HG02885 (cell line): ENCODE results near the gene ATP6V1F.
A peak's percentile ranks its signal among the peaks of the same experiment; 100 is the strongest.

ENCODE experiments used
- ATAC-seq: cut with Tn5 transposase; IDR thresholded peaks from one replicate; pipeline ENCODE4 v1.9.1; 2021; ENCODE audit warnings: mild to moderate bottlenecking; ENCODE audit not compliant: unreplicated experiment, poor library complexity

ATP6V1F gene

DNA sequence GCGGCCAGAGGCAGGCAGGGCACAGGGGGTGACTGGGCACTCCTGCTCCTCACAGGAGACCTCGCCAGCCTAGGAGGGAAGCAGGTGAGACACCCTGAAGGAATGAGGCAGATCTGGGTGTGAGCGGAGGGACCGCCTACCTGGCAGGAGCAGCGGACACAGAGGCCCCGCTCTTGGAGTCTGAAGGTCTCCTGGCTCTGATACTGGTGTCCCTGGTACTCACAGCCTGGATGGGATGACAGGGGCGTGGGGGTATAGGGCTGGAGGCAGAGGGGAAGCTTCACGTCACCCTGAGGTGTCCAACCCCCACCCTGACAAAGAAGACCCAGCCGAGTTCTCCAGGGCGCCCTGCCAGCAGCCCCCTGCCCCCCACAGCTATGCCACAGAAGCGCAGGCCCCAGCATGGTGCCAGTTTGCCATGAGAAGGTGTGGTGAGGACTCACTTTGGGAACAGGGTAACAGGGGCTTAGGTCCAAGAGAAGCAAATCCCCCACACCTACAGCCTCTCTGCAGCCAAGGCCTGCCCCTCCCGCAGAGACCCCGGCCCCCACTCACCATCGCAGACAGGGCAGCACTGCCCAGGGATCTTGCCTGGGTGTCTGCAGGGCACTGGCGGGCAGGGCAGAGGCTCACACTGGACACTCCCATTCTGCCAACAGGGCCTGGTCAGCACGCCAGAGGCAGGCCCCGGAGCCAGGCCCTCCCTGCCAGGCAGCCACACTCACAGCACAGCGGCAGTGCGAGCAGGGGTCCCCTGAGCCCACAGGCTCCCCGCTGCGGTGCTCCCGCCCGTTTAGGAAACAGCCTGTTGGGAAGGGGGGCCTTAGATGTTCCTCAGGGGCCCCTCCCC lies 30.8 kb downstream of the ATP6V1F start:
- ATAC-seq: no peak

DNA sequence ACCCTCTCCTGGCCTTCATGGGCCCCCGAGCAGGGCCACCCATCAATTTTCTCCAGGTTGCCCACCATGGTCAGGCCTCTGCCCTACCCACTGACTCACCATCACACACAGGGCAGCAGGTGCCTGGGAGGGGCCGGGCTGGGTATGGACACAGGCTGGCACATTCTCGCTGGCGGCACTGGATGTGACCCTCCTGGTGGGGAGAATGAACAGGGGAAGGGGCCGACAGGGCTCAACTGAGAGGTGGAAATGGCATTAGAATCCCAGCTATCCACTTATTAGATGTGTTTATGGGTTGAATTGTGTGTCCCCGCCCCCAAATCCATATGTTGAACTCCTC lies 31.4 kb downstream of the ATP6V1F start:
- no peak for ATAC-seq

DNA sequence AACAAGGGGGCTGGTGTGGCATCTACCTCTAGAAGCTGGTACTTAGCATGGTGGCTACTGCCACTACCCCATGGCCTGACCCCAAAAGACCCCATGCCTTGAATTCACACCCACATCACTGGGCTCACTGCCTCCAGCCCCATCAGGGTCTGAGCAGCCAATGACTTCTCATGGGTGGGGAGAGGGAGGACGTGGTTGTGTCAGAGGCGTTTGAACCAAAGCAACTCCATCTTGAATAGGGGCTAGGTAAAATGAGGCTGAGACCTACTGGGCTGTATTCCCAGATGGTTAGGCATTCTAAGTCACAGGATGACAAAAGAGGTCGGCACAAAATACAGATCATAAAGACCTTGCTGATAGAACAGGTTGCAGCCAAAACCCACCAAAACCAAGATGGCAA lies 32.7 kb downstream of the ATP6V1F start:
- no peak for ATAC-seq

DNA sequence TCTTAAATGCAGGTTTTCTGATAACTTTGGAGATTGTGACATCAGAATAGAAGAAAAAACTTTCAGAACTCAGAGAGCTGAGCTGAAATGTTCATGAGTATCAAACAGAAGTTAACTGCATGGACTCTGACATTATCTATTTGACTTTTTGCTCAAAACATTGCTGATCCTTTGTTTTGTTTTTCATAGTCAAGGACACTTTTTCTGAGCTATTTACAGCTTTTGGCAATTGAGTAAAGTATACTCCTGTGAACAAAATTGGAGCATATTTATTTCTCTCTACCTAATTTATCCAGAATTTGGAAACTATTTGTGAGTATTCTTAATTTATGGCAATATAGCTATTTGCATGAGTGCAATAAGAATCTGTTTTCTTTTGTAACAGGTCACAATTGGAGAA lies 36.7 kb downstream of the ATP6V1F start:
- ATAC-seq: no peak

DNA sequence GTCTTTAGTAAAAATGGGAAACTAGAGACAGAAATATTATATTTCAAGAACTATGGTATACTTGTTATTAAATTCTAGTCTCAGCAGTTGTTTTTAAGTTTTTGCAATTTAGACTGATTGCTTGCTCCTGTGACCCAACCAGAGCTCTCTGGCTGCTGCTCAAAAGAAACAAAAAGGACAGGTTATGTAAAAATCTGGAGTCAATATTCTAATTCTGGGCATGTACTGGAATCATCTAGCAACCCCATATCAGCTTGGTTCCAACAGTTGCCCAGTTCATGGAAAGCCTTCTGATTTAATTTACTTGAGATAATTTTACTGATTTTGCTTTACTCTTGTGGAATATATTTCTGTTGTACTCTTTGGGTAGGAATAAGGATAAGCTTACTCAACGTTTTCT lies 37.6 kb downstream of the ATP6V1F start:
- ATAC-seq: no peak

DNA sequence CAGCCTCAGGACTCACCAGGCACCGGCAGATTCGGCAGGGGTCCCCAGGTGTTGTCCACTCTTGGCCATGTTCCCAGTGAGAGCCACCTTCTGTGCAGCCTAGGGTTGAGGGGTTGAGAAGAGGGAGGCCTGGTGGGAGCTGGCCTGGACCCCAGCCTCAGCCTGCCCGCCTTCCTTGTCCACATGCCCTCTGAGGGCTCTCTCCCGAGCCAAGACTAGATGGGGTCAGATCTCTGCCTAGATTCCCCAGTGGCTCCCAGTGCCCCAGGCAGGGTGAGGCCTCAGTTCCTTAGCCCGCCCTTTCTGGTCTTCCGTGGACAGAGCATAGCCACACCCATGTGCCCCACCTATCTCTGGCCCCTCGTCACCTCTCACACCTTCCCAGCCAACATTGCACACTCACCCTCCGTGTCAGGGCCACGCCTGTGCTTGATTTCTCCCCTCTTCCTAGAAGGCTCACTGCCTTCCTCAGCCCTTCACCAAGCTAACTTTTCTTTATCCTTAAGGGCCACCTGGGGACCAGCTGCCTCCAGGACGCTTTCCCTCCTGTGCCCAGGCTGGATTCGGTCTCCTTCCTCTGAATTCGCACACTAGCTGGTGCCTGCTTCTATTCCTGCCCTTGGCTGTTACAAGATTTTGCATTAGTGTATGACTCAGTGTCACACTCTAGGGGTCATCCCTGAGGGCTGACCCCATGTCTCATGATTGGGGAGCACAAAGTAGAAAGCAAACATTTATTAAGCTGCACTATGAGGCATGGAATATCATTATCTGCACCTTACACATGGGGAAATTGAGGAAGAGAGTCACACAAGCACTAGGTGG lies 40.3 kb downstream of the ATP6V1F start:
- no peak for ATAC-seq

DNA sequence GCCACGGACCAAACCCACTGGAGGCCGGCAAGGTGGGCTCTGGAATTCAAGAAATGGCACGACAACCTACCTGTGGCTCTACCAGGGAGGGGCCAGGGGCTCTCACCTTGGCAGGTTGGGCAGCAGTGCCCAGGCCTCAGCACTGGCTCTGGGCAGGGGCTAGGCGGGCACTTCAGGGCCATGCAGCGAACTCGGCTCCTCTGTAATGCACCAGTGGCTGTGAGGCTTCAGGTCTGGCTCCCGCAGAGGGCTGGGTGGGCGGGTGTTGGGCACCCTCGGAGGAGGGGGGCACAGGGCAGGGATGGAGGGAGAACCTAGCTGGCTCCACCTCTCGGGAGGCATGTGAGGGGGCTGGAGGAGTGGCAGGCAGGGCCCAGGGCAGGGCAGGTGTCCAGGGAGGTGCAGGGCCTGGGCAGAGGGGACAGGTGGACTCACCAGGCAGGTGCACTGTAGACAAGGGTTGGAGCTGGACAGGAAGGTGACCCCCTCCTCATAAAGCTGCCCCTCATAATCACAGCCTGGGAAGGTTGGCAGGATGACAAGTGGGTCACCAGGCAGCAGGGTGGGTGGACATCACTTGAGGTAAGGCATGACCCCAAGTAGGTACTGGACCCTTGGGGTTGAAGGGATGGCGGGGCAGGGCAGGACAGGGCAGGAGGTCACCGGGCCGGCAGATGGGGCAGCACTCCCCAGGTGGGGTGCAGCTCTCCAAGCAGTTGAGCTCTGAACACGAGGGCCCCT lies 41.1 kb downstream of the ATP6V1F start:
- no peak for ATAC-seq

DNA sequence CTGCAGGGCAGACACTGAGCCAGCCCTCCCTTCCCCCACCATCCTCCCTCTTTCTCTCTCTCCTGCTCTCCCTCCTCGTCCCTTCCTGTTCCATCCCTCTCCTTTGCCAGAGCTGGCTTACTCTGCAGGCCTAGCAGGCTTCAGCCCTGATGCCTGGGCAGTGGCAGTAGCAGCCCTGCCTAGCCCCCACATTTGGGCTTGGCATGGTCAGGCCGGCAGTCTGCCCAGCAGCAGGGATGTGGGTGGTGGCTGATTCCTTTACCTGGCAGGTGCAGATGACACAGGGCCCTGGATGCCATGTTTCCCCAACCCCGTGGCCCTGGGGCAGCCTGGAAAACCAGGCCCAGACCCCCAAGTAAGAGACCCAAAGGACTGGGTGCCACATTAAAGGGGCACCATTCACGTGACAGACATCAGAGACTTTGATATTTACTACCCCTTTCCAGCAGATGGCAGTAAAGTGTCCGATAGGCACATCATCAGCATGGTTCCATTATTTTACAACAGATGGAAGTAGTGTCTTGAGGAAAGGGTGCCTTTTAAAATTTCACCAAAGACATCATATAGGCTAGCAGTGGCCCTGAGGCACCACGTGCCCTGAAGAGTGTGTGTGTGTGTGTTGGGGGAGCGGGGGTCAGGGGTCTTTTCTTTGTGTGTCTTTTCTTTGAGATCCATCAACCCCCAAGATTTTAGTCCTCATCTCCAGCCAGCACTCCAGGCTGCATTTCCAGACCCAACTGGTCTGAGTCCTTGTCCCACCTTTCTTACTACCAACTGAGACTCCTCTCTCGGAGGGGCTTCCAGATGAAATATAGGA lies 41.9 kb downstream of the ATP6V1F start:
- peak; percentile 59 for ATAC-seq

DNA sequence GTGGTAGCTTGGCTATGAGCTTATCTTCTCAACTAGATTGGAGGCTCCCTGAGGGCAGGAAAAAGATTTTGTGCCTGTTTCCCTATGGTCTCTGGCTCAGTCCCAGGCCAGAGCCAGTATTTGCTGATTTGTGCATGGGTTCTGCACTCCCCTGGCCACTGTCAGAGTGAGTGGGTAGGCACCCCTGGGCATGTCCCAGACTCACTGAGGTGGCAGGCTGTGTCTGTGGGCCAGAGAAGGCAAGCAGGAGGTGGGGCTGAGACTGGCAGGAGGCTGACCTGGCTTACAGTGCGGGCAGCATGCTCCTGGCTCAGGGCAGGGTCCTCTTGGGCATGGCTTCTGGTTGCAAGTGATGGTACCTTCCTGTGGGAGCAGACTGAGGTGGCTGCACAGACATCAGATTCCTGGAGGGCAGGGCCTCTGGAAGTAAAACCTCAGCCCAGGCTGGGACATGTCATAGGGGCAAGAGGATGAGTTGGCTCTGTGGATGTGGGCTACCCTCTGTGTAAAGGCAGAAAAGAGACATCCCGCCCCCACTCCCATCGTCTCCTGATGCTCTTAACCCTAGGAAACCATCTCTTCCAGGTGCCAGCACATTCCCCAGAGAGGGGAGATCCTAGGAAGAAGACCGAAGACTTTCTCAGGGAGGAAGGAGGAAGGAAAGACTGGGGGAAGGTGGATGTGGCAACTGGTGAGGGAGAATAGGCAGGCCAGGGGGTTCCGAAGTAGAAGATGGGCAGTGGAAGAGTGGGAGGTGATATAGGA lies 43.5 kb downstream of the ATP6V1F start:
- no peak for ATAC-seq

DNA sequence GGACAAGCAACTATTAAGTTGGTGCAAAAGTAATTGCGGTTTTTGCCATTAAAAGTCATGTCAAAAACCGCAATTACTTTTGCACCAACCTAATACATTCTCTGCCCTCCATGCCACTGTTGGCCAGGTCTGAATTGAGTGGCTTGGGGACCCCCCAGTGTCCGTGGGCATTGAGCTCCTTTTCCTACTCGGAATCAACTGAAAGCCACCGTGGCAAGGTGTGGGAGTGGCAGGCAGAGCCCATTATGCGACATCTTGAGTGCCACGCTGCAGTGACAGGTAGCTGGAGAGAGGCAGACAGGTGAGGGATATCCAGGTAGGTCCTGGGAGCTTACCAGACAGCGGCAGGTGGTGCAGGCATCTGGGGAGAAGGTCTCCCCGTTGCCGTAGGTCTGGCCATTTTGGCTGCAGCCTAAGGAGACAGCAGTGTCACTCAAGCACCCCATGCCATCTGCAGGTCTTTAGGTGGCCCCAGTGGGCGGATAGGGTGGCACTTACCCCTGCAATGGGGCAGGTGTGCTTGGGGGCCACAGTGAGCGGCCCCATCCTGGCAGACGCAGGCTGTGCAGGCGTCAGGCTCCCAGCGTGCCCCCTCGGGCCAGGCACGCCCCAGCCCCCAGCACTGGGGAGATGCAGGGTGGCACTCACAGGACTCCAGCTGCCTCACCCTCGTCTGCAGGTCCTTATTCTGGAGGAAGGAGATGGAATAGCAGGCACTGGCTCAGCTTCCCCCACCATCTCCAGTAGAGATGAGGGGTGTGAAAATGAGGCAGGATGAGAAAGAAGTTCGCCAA lies 44.3 kb downstream of the ATP6V1F start:
- no peak for ATAC-seq

DNA sequence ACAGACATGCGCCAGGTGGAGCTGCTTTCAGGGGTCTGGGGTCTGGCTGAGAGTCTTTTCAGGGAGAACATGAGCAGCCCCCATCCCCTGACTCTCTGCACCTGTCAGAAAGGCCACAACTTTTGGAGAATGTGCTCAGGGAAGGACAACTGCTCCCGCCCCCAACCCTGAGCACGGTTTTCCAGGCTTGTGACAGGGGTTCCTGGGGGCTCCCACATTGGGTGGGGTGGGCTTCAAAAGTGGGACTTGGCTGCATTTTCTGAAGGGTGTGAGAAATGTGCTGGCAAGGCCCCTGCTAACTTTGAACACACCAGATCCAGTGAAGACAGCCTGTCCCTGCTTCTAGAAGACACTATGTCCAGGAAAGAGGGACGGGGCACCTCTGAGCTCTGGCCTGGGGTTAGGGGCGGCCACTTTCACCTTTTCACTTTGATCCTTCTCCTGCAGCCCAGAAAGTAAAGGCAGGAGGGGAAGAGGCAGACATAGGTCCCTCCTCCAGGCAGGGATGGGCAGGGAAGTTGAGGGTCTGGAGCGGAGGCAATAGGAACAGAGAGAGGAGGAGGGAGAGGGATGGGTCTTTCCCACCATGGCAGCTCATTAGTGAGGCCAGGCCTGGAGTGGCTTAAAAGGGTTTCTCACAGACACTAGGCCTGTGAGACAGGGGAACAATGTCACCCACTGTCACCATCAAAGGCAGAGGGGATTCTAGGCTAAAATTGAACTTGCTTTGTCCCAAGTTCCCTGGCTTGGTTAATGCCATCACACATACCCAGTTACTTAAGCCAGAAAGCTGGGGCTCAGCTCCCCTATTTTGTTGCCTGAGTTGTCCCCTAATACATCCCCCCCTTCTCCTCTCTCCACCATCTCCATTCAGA lies 46.3 kb downstream of the ATP6V1F start:
- ATAC-seq: no peak

DNA sequence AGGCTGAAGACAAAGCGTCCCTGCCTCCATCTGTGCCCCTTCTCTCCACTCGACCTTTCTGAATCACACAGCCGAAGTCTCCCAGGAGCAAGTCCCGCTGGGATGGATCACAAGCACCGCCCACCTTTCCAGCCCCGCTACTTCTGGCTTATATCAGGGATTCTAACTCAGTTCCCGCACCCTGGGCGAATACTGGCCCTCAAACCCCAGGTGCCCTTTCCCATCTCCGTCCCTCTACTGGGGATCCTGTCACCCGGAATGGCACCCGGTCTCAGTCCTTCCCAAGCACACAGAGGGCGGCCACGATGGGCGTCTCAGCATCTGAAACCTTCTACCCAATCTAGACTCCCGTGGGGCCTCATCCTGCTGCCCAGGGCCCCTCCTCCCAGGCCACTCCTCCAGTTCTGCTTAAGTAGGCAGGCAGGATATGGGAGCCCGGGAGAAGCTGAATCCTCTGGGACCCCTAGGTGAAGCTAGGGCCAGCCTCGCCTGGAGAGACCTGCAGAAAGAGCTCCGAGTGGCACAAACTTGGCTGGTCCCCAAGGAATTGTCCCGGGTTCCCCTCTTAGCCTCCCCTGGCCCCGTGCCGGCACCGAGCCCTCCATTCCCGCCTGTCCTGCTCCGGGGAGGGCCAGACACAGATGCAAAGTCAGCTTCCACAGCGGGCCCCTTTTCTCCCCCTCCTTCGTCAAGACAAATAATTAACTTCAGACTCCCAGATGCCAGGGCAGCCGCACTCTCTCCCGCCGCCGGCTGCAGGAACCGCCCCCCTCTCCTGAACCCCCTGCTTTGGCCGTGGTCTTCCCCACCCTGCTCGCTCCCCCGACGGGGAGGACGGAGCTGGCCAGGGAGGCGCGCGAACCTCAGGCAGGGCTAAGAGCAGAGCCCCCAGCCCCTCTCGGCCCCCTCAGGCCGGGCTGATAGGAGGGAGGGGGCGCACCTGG lies 47.2 kb downstream of the ATP6V1F start:
- ATAC-seq: no peak

DNA sequence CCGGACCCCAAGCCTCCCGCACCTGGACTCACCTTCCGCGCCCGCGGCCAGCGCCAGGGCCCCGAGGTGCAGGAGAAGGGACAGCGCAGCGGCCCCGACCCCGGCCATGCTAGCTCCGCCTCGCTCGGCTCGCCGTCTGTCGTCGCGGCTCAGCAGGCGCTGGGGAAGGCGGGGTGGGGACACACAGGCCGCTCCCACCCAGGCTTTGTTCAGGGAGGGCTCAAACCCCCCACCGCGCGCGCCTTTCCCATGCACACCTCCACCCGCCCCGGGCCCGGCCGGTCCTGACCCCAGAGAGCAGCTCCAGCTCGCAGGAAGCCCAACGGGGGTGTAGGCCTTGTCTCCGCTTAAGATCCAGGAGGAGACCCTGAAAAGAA lies 47.9 kb downstream of the ATP6V1F start, which contains the start of gene KCP:
Gene KCP (minus strand): TSS at position 141 of the 377 bp plus-strand sequence. CDS start 33 bp downstream, at position 108.
- ATAC-seq: no peak

DNA sequence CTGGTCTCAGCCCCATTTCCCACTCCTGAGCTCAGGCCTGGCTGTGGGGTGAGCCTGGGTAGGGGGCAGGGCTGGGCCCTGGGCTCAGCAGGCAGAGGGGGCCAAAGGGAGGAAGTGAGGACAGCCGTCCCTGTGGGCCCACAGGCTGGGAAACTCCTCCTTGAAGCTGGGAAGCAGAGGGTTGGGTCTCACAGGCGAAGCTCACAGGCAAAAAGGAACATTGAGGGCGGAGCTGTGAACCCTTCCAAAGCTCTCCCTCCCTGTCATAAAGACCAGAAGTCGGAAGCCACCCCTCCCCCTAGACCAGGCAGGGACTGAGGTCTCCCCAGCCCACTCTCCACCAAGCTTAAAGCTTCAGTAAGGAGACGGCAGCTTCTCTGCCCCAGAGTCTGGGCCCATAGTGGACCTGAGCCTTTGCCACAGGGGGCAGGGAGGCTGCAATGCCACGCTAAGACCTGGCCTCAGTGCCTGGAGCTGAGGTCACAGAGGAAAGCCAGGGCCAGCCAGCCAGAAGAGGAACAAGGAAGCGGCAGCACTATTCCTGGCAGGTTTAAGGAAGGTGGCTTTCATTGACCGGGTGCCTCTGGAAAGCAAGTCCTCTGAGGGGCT lies 48.9 kb downstream of the ATP6V1F start:
- ATAC-seq: no peak

DNA sequence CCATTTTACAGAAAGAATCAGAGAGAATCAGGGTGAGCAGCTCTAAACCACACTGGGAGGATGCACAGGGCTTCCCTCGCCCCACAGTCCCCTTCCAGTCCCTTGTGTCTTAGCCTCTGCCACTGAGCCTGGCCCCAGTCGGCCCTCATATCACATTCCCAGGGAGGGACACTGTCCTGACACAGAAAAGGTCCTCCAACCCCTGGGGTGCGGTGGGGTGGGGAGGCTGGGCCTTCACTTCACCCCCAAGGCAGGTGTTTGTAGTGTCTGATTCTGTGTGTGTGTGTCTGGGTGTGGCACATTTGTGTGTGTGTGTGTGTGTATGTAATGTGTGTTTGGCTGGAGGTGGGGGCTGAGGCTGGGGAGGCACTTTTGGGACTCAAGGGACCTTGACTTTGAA lies 49.6 kb downstream of the ATP6V1F start:
- no peak for ATAC-seq
